ENCODE results near the gene MED15.

Gene MED15

GRCh38 chr22:20559174-20559760, 51.9 kb downstream of the MED15 start:
- H3K36me3 Mint-ChIP-seq (ENCODE audit: low read depth) = peaks cover 75% of the 10 kb centered on the region
- H3K4me1 Mint-ChIP-seq = peaks cover 11% of the 10 kb centered on the region
- no peak overlapping the region for H3K4me3 Mint-ChIP-seq
- H3K27ac Mint-ChIP-seq = no peak overlapping the region
- no peaks in the 10 kb centered on the region for H3K27me3 Mint-ChIP-seq (ENCODE audit: low read depth)
- no peak for TF ChIP-seq CTCF (IDR thresholded peaks at IDR 0.05; ENCODE audit: unreplicated experiment in 3 of 3)
- H3K9me3 Mint-ChIP-seq = peaks cover 11% of the 10 kb centered on the region

- Mint-ChIP-seq H3K9me3 (peaks cover 11% of the 10 kb centered on the region), H3K4me3 (no peak overlapping the region), H3K36me3 (ENCODE audit: low read depth) (peaks cover 77% of the 10 kb centered on the region), H3K27me3 (ENCODE audit: low read depth) (no peaks in the 10 kb centered on the region), H3K4me1 (peaks cover 11% of the 10 kb centered on the region), H3K27ac (no peak overlapping the region)
- no peak for TF ChIP-seq CTCF (IDR thresholded peaks at IDR 0.05; ENCODE audit: unreplicated experiment in 3 of 3)
Measured at GRCh38 chr22:20560716-20561115, 53.3 kb downstream of the MED15 start.

- H3K9me3 Mint-ChIP-seq = peaks cover 11% of the 10 kb centered on the region
- no peaks in the 10 kb centered on the region for H3K27me3 Mint-ChIP-seq (ENCODE audit: low read depth)
- no peak overlapping the region for H3K4me3 Mint-ChIP-seq
- no peak overlapping the region for H3K27ac Mint-ChIP-seq
- no peak for TF ChIP-seq CTCF (IDR thresholded peaks at IDR 0.05; ENCODE audit: unreplicated experiment in 3 of 3)
- H3K4me1 Mint-ChIP-seq = peaks cover 6% of the 10 kb centered on the region
- peaks cover 71% of the 10 kb centered on the region for H3K36me3 Mint-ChIP-seq (ENCODE audit: low read depth)
Measured at GRCh38 chr22:20561882-20562281, 54.5 kb downstream of the MED15 start.

GRCh38 chr22:20562607-20563465, 55.4 kb downstream of the MED15 start:
- Mint-ChIP-seq H3K27me3 (ENCODE audit: low read depth) (no peaks in the 10 kb centered on the region), H3K36me3 (ENCODE audit: low read depth) (peaks cover 71% of the 10 kb centered on the region)
- TF ChIP-seq CTCF (IDR thresholded peaks at IDR 0.05; ENCODE audit: unreplicated experiment in 3 of 3) = no peak

GRCh38 chr22:20563466-20563906, 56.1 kb downstream of the MED15 start:
- Mint-ChIP-seq H3K4me3 (no peak overlapping the region), H3K4me1 (peaks cover 3% of the 10 kb centered on the region), H3K27me3 (ENCODE audit: low read depth) (no peaks in the 10 kb centered on the region), H3K36me3 (ENCODE audit: low read depth) (peaks cover 71% of the 10 kb centered on the region), H3K27ac (peak overlapping the region in 1 of 3 experiments; percentile 19), H3K9me3 (peaks cover 10% of the 10 kb centered on the region)
- TF ChIP-seq CTCF (IDR thresholded peaks at IDR 0.05; ENCODE audit: unreplicated experiment in 3 of 3) = no peak

More at GRCh38 chr22:20562607-20563465, 55.4 kb downstream of the MED15 start:
- Mint-ChIP-seq H3K4me1 (peaks cover 3% of the 10 kb centered on the region), H3K4me3 (no peak overlapping the region), H3K27ac (no peak overlapping the region), H3K9me3 (peaks cover 11% of the 10 kb centered on the region)
